Measurements from ENCODE around the gene CKAP2L. TPM values are rescaled to one million over a fixed set of nuclear protein-coding genes. Genes with fewer than 3 reads are reported as not detected.

Gene CKAP2L
- total RNA-seq, 1 donor from 2014 or later = 0.62 TPM

DNA sequence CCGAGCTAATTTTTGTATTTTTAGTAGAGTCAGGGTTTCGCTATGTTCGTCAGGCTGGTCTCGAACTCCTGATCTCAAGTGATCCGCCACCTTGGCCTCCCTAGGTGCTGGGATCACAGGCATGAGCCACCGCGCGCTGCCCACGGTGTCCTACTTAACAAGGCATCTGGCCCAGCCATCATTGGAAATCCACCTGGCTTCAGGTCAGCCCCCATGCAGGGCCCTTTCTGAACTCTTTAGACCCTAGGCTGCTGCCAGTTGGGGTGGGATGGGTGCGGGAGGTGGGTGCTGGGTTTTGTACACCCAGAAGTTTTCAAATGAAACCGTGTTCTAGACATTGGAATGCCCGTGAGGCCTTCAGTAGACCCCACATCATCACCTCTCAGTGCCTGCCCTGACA lies 70.2 kb downstream of the CKAP2L start:
- intact Hi-C loops (cut with DNase I) = no loop called here
- DNase-seq (ENCODE audit: low spot score) = peak; percentile 25

DNA sequence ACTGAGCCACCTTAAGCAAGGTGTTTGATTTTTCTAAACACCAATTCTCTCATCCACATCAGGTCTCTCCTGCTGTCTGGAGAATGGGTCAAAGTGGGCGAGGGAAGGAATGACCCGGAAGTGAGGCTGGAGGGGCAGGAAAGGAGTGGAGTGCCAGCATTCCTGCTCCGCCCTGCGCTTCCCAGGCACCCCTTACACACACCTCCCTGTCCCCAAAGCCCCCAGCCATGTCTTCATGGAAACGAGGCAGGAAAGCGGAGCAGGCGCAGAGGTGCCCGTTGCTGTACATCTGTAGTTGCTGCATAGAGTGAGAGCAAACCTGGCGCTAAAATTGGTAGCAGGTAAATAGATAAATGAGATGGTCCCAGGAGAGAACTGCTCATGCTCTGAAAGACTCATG lies 70.8 kb downstream of the CKAP2L start:
- intact Hi-C loops (cut with DNase I) = no loop called here
- ATAC-seq = no peak
- peak; percentile 10 for DNase-seq (ENCODE audit: low spot score)

More for the DNA sequence above, 70.2 kb downstream of the CKAP2L start:
- ATAC-seq = no peak

DNA sequence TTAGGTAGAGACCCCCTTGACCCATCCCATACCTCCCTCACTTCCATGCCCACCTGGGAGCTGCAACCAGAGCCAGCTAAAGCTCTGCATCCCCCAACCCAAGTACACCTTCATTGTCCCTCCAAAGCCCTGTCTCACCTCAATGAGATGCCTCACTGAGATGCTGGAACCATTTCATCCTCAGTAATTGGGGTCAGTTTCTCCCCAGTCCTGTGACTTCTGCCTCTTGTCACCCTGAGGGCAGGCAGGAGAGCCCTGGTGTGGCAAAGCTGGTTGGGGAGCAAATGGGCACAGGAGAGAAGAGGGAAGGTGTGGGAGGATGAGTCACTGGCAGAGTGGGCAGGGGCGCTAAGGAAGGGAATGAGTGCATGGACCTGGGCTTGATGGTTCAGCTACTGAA lies 71.5 kb downstream of the CKAP2L start:
- peak; percentile 45 for DNase-seq (ENCODE audit: low spot score)
- no peak for ATAC-seq
- intact Hi-C loops (cut with DNase I) = no loop called here

DNA sequence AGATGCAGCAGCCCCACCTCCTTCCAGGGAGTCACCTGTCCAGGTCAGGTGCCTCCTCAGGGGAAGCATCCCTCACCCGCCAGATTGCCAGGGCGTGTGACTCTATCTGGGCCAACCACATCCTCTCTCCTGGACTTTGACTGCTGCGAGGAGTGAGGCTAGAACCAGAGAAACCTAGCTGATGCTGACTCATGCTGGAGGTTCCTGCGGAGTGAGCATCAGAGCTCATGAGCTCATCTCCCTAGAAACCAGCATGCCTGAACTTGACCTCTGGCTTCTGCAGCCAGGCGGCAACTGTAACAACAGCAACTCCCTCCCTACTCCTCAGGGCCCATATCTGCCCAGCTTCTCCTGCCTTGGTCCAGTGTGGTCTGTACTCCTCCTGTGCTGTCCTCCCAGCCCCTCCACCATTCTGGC lies 71.9 kb downstream of the CKAP2L start:
- intact Hi-C loops (cut with DNase I) = no loop called here
- peak; percentile 75 for ATAC-seq
- DNase-seq (ENCODE audit: low spot score) = peak; percentile 52

DNA sequence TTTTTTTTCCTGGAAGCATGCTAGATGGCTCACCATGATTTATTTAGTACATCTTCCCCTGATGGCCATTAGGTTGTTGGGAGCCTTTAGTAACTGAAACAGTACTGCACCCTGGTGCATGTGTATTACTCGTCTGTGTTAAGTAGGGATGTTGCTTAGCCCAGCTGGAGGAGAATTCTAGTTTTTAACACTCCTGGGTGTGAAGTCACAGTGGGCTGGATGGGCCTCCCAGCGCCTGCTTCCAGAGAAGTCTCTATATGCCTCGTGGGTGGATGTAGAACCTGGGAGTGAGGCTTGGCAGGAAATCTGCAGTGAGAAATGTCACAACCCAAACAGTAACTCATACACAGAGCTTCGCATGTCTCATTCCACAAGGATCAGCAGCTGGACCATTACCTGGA lies 72.5 kb downstream of the CKAP2L start:
- DNase-seq (ENCODE audit: low spot score) = no peak
- intact Hi-C loops (cut with DNase I) = no loop called here
- no peak for ATAC-seq

DNA sequence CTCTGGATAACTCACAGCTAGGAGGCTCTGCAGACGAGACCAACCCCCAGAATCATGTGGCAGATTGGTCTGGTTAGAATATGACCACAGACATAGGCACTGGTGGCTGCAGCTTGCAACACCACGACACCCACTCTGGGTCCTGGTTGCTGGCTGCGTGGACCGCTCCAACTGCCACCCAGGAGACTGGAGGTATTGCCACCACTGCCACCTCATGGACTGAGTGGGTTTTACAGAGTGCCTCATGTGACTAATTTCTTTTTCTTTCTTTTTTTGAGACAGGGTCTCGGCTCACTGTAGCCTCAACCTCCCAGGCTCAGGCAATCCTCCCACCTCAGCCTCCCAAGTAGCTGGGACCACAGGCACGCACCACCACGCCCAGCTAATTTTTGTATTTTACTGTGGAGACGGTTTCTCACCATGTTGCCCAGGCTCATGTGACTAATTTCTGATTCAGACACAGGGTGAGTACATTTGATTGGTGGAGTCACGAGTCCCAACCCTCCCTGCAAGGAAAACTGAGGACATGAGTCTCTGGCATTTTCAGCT lies 73.5 kb downstream of the CKAP2L start:
- intact Hi-C loops (cut with DNase I) = no loop called here
- DNase-seq (ENCODE audit: low spot score) (peak; percentile 70), ATAC-seq (peak; percentile 71)

DNA sequence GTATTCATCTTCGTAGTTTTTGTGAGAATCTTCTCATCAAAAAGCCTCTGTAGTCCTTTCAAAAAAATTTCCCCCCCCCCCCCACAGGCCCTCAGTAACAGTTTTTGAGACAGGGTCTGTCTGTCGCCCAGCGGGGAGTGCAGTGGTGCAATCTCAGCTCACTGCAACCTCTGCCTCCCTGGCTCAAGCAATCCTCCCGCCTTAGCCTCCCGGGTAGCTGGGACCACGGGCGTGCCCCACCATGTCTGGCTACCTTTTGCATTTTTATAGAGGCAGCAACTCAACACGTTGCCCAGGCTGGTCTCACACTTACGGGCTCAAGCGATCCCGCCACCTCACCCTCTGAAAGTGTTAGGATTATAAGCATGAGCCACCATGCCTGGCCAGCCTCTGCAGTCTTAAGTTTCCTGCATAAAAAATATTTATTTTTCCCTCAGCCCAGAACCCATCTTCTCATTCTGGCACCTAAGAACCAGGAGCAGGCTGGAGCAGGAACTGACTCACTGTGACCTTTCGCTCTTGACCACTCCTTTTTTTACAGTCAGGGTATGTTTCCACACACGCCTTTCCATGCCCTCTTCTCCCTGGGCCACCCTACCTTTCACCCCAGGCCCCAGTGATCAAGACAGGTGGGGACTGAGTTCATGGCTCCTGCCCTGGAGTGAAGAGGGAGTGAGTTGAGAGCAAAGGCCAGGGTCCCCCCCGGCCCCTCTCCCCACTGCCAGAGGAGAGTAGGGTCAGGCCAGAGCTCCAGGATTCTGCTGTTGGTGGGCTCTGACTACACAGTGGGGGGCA lies 76.1 kb downstream of the CKAP2L start:
- intact Hi-C loops (cut with DNase I) = no loop called here
- no peak for DNase-seq (ENCODE audit: low spot score)
- no peak for ATAC-seq

DNA sequence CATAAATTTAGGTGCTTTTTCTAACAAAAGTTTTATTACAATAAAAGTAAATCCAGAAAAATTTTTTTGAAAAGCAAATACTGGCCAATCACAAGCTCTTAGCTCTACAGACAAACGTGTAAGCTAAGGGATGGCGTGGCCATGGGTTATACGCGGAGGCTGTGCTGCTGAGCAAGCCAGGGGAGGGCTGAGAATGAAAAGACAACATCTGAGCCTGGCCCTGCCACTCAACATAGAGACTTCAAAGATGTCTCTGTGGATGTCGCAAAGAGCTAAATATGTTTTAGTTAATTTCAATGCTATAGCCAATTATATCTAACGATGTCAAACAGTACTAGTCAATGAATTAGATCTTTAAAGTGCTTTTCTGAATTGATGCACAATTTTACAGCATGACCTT lies 76.9 kb downstream of the CKAP2L start:
- intact Hi-C loops (cut with DNase I) = no loop called here
- no peak for DNase-seq (ENCODE audit: low spot score)

More for the DNA sequence above, 76.9 kb downstream of the CKAP2L start:
- ATAC-seq = no peak

Other genes starting within 250 kb of the CKAP2L start
- 18.1 TPM for gene POLR1B, start 222.1 kb downstream of the CKAP2L start, total RNA-seq
- gene CHCHD5, start 180.0 kb downstream of the CKAP2L start, total RNA-seq = 21.2 TPM
- 51.1 TPM for gene SLC20A1, start 118.7 kb downstream of the CKAP2L start, total RNA-seq
- not detected for gene NT5DC4, start 43.6 kb downstream of the CKAP2L start, total RNA-seq
- gene IL1A, start 19.9 kb upstream of the CKAP2L start, total RNA-seq = 0.18 TPM
- 23.6 TPM for gene IL1B, start 72.2 kb upstream of the CKAP2L start, total RNA-seq
- gene IL37, start 146.6 kb upstream of the CKAP2L start, total RNA-seq = not detected
- not detected for gene IL36G, start 213.4 kb upstream of the CKAP2L start, total RNA-seq
- not detected for gene IL36A, start 240.8 kb upstream of the CKAP2L start, total RNA-seq